ENCODE measurements around the gene HOXB4.
A peak's percentile ranks its signal among the peaks of the same experiment; 100 is the strongest.

HOXB4 gene
- total RNA-seq, result 0.04 to 0.77 (median 0.28) reads per million in 17 experiments

GRCh38 chr17:48577946-48578615 is at the start of gene HOXB4:
Gene HOXB4, minus strand, starts transcription at chr17:48578350. Its CDS starts 31 bp downstream, at chr17:48578319.
- DNase-seq, result peak; percentile 53 to 80 (median 66)

- no peak for DNase-seq
Measured at GRCh38 chr17:48627118-48627597, 49.0 kb upstream of the HOXB4 start.

GRCh38 chr17:48626245-48627117 is 48.3 kb upstream of the HOXB4 start, which contains the start of gene HOXB9:
Gene HOXB9, minus strand, starts transcription at chr17:48626358. Its CDS starts 89 bp downstream, at chr17:48626269.
- no peak for DNase-seq

- DNase-seq, result peak in 1 of 4 experiments; percentile 29
Measured at GRCh38 chr17:48625495-48626244, 47.5 kb upstream of the HOXB4 start.

GRCh38 chr17:48624544-48625494 is 46.7 kb upstream of the HOXB4 start:
- DNase-seq, result peak in 1 of 4 experiments; percentile 10

GRCh38 chr17:48624118-48624517 is 46.0 kb upstream of the HOXB4 start:
- no peak for DNase-seq

GRCh38 chr17:48623583-48623982 is 45.4 kb upstream of the HOXB4 start:
- DNase-seq, result no peak

- DNase-seq, result no peak
Measured at GRCh38 chr17:48622857-48623256, 44.7 kb upstream of the HOXB4 start.

GRCh38 chr17:48621410-48622392 is 43.6 kb upstream of the HOXB4 start:
- DNase-seq, result no peak

- DNase-seq, result no peak
Measured at GRCh38 chr17:48620461-48621139, 42.5 kb upstream of the HOXB4 start.

GRCh38 chr17:48619826-48620449 is 41.8 kb upstream of the HOXB4 start:
- no peak for DNase-seq

DNA sequence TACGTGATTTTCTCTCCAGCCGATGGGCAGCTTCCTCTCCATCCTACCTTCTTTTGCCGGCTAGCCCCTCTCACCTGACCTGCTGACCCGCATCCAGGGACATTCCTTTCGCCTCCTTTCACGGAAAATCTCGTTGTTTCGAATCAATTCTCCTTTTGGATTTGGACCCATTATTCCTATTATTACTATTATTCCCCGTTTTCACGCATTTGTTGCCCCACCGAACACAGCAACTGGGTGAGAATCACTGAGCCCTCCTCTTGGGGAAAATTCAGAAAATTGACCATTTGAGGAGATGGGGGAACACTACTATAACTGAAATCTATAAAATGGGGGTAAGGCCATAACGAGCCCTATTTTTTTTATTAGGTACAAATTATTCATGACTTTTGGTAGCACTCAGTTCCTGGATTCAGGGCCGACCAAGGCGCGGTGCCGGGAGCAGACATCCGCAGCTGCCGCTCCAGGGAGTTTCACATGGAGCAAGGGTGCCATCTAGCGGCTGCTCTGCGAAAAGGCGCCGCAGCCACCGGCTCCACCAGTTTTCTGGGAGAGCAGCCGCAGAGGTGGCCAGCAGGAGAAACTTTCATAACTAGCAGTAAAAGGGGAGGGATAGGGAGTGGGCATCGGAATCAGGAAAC is 40.2 kb upstream of the HOXB4 start:
- DNase-seq, result peak; percentile 84 to 93 (median 92)

DNA sequence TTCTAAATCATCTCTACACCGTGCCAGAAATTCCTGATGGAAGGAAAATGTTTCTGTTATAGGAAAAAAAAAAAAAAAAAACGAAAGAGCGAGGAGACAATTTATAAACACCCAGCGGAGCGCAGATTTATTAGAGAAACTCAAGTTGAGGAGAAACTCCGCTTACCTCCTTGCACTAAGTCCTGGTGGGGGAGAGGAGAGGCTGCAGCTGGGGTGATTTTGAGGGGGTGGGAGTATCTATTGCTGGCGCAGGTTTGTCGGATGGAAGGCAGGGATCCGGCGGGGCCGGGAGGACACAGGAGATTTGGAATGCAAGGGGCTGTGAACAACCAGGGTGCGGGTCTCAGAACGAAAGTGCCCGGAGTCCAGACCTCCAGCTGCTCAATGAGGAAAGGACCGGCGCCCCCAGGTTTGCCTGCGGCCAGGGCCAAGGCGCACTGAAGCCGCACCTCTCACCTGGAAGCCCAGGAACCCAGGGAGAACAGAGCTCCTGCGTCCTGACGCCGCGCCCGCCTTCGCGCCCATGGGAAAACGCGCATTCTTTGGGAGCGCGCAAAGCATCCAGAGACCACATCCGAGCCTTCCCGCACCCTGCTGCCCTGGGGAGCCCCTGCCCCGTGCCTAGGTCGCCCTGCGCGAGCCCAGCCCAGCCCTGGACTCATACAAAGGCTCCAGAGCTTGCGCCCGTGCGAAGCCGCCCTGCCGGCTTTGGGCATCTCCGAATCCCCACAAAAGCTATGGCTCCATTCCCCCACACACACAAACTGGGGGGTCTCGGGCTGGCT is 39.5 kb upstream of the HOXB4 start:
- DNase-seq, result no peak

GRCh38 chr17:48616717-48617470 is 38.7 kb upstream of the HOXB4 start:
- DNase-seq, result no peak

DNA sequence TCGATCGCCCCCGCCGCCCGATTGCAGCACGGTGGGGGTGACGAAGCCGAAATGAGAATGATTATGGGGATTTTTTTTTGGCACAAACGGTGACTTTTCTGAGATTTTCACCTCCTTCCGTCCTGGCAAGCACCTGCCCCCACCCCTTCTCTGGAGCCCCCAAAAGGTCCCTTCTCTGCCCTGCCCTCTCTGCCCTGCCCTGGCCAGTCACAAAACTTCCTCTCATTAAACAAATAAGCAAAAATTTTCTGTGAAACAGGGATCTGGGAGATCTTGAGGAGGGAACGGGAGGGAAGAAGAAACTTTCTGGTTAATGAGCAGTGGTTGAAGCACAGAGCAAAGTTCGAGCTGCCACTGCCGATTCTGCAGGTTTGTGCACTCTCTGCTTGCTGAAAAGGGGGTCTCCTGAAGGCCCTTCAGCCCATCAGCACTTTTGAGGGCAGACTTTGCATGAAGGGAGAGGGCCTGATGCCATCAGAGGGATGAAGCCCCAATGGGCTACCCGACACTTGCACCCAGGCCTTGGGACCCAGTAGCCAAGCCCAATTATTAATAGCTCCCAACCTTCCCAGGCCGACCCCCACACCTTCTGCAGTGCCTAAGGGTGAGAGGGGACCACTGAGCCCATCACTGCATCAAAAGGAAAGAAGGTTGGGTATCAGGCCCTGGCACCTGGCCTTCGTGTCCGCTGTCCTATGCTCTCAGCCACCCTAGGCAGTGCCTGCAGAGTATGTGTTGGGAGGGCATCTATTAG is 38.0 kb upstream of the HOXB4 start:
- DNase-seq, result no peak

Data from suppressor macrophage (primary cell).